ENCODE data around the gene HMG20A.

- no peak for TF ChIP-seq RARB (CRISPR knock-in tag; IDR thresholded peaks at IDR 0.05)
- no peak for TF ChIP-seq PATZ1 (CRISPR knock-in tag; IDR thresholded peaks at IDR 0.05; ENCODE audit: borderline replicate concordance)
- no peak for TF ChIP-seq TCF4 (CRISPR knock-in tag; IDR thresholded peaks at IDR 0.05; ENCODE audit: borderline replicate concordance)
- no peak for TF ChIP-seq TOX (CRISPR knock-in tag; IDR thresholded peaks at IDR 0.05; ENCODE audit: borderline replicate concordance)
- no peak for TF ChIP-seq ZFP3 (CRISPR knock-in tag; IDR thresholded peaks at IDR 0.05)
- no peak for TF ChIP-seq BACH2 (CRISPR knock-in tag; IDR thresholded peaks at IDR 0.05; ENCODE audit: borderline replicate concordance)
Observed at GRCh38 chr15:77426377-77426776, 5.7 kb downstream of the HMG20A start.

All from SK-N-SH treated with all-trans-retinoic acid at 6 μM for 48 hours (cell line).